ENCODE results near the gene TLK1.

The TLK1 gene

DNA sequence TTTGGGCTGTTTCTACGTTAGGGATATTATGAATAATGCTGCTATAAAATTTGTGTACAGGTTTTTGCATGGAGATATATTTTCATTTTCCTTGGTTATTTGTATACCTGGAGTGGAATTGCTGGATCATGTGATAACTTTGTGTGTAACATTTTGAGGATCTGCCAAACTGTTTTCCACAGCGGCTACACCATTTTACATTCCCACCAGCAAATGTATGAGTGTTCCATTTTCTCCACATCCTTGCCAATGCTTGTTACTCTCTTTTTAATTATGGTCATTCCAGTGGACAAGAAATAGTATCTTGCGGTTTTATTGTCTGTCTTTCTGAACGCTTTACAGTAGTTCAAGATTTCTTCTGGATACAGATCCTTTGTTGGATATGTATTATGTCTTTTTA lies 218.1 kb downstream of the TLK1 start:
- no peak for TF ChIP-seq POLR2AphosphoS5 (IDR thresholded peaks at IDR 0.05; ENCODE audit: low read depth, low read length)
- no peak for TF ChIP-seq TAF1 (IDR thresholded peaks at IDR 0.05; ENCODE audit: borderline replicate concordance, low read depth, low read length)
- DNase-seq (ENCODE audit: insufficient read length), result no peak
- peak; percentile 42 for FAIRE-seq
